BE2C (cell line): ENCODE results near the gene STS. TPM values are rescaled to one million over a fixed set of nuclear protein-coding genes. Genes with fewer than 3 reads are reported as not detected.

ENCODE experiments used
- DNase-seq: peaks from one replicate; pipeline ENCODE4 v3.0.0-alpha.2; 2020
- H3K27me3 ChIP-seq: fragments of 250-450 bp; sonication (Bioruptor Pico); 2 replicates; pipeline ENCODE4 v1.5.1; 2020; ENCODE audit warnings: mild to moderate bottlenecking
- H3K36me3 ChIP-seq: fragments of 250-450 bp; sonication (Bioruptor Pico); 2 replicates; pipeline ENCODE4 v1.5.1; 2020; ENCODE audit warnings: mild to moderate bottlenecking
- H3K4me1 ChIP-seq: fragments of 250-450 bp; sonication (Bioruptor Pico); 2 replicates; pipeline ENCODE4 v1.5.1; 2020
- H3K4me3 ChIP-seq: 2 replicates; pipeline ENCODE4 v1.5.1; 2011; ENCODE audit warnings: low read depth, low read length
- H3K9me3 ChIP-seq: fragments of 250-450 bp; sonication (Bioruptor Pico); 2 replicates; pipeline ENCODE4 v1.5.1; 2020
- CTCF ChIP-seq: IDR thresholded peaks from 2 replicates; pipeline ENCODE4 v1.5.1; 2012; ENCODE audit warnings: mild to moderate bottlenecking, low read depth, low read length
- polyA plus RNA-seq: library from polyadenylated mRNA; unstranded; fragments of >200 nt; gene quantifications from one replicate; pipeline ENCODE4 v1.2.1, GENCODE V29; 2012; ENCODE audit warnings: low read depth, missing spikeins; ENCODE audit not compliant: insufficient read length, insufficient read depth

Gene STS
- polyA plus RNA-seq, result 0.97 TPM

- no peaks in the 10 kb centered on the region for H3K9me3 ChIP-seq
- no peaks in the 10 kb centered on the region for H3K36me3 ChIP-seq
- no peaks in the 10 kb centered on the region for H3K27me3 ChIP-seq
- peak within 1 kb of the TSS; percentile 87 for H3K4me3 ChIP-seq
- peak; percentile 51 for DNase-seq
- no peaks in the 10 kb centered on the region for H3K4me1 ChIP-seq
- no peak for TF ChIP-seq CTCF
Observed at GRCh38 chrX:7147413-7147977, at the start of gene STS. Gene STS (plus strand): TSS chrX:7147712. CDS start chrX:7253200, 105,488 bp downstream.

GRCh38 chrX:7100022-7100421, 47.5 kb upstream of the STS start:
- no peaks in the 10 kb centered on the region for H3K36me3 ChIP-seq
- DNase-seq, result no peak
- no peak for TF ChIP-seq CTCF
- H3K9me3 ChIP-seq, result no peaks in the 10 kb centered on the region
- H3K4me1 ChIP-seq, result no peaks in the 10 kb centered on the region
- H3K27me3 ChIP-seq, result no peaks in the 10 kb centered on the region
- no peak overlapping the region for H3K4me3 ChIP-seq

GRCh38 chrX:7102119-7102518, 45.4 kb upstream of the STS start:
- Histone ChIP-seq H3K27me3 (no peaks in the 10 kb centered on the region), H3K4me1 (no peaks in the 10 kb centered on the region), H3K9me3 (no peaks in the 10 kb centered on the region), H3K36me3 (no peaks in the 10 kb centered on the region), H3K4me3 (no peak overlapping the region)
- DNase-seq, result no peak
- no peak for TF ChIP-seq CTCF

- no peaks in the 10 kb centered on the region for H3K27me3 ChIP-seq
- no peak for TF ChIP-seq CTCF
- no peak overlapping the region for H3K4me3 ChIP-seq
- DNase-seq, result no peak
- no peaks in the 10 kb centered on the region for H3K36me3 ChIP-seq
- H3K4me1 ChIP-seq, result no peaks in the 10 kb centered on the region
- H3K9me3 ChIP-seq, result no peaks in the 10 kb centered on the region
Observed at GRCh38 chrX:7106649-7107048, 40.9 kb upstream of the STS start.

GRCh38 chrX:7108030-7108429, 39.5 kb upstream of the STS start:
- Histone ChIP-seq H3K4me3 (no peak overlapping the region), H3K4me1 (no peaks in the 10 kb centered on the region), H3K36me3 (no peaks in the 10 kb centered on the region), H3K27me3 (no peaks in the 10 kb centered on the region), H3K9me3 (no peaks in the 10 kb centered on the region)
- DNase-seq, result no peak
- TF ChIP-seq CTCF, result no peak

- no peaks in the 10 kb centered on the region for H3K36me3 ChIP-seq
- H3K4me3 ChIP-seq, result no peak overlapping the region
- H3K4me1 ChIP-seq, result no peaks in the 10 kb centered on the region
- no peak for TF ChIP-seq CTCF
- H3K9me3 ChIP-seq, result no peaks in the 10 kb centered on the region
- DNase-seq, result no peak
- H3K27me3 ChIP-seq, result no peaks in the 10 kb centered on the region
Observed at GRCh38 chrX:7109049-7109531, 38.4 kb upstream of the STS start.
